Measurements from ENCODE around the gene ELP2.

Gene ELP2

GRCh38 chr18:36176177-36176584 is 46.5 kb downstream of the ELP2 start:
- no peak for TF ChIP-seq CSRNP3 (CRISPR knock-in tag; IDR thresholded peaks at IDR 0.05)
- TF ChIP-seq CSDC2 (CRISPR knock-in tag; IDR thresholded peaks at IDR 0.05), result no peak
- TF ChIP-seq BACH2 (CRISPR knock-in tag; IDR thresholded peaks at IDR 0.05; ENCODE audit: borderline replicate concordance), result no peak
- no peak for TF ChIP-seq SNAI2 (CRISPR knock-in tag; IDR thresholded peaks at IDR 0.05)
- no peak for TF ChIP-seq ZNF70 (CRISPR knock-in tag; IDR thresholded peaks at IDR 0.05)
- no peak for TF ChIP-seq CREB5 (CRISPR knock-in tag; IDR thresholded peaks at IDR 0.05; ENCODE audit: low read depth)
- TF ChIP-seq ZFP30 (CRISPR knock-in tag; IDR thresholded peaks at IDR 0.05), result no peak
- no peak for TF ChIP-seq RARB (CRISPR knock-in tag; IDR thresholded peaks at IDR 0.05)
- no peak for TF ChIP-seq ZNF8 (CRISPR knock-in tag; IDR thresholded peaks at IDR 0.05)
- TF ChIP-seq TCF4 (CRISPR knock-in tag; IDR thresholded peaks at IDR 0.05; ENCODE audit: borderline replicate concordance), result no peak
- TF ChIP-seq PATZ1 (CRISPR knock-in tag; IDR thresholded peaks at IDR 0.05; ENCODE audit: borderline replicate concordance), result no peak
- TF ChIP-seq ESRRG (CRISPR knock-in tag; IDR thresholded peaks at IDR 0.05), result no peak
- TF ChIP-seq ISL1 (CRISPR knock-in tag; IDR thresholded peaks at IDR 0.05), result no peak
- no peak for TF ChIP-seq ZFP3 (CRISPR knock-in tag; IDR thresholded peaks at IDR 0.05)
- no peak for ATAC-seq

- ATAC-seq, result no peak
These were observed 47.0 kb downstream of the ELP2 start for GRCh38 chr18:36176711-36177110.

GRCh38 chr18:36177913-36178312 is 48.2 kb downstream of the ELP2 start:
- TF ChIP-seq TSHZ2 (CRISPR knock-in tag; IDR thresholded peaks at IDR 0.05) (no peak), OSR1 (CRISPR knock-in tag; IDR thresholded peaks at IDR 0.05) (no peak), POU6F1 (CRISPR knock-in tag; IDR thresholded peaks at IDR 0.05; ENCODE audit: borderline replicate concordance, low read depth) (no peak), TOX (CRISPR knock-in tag; IDR thresholded peaks at IDR 0.05; ENCODE audit: borderline replicate concordance) (no peak), GLIS3 (CRISPR knock-in tag; IDR thresholded peaks at IDR 0.05) (no peak)
- no peak for ATAC-seq

More at GRCh38 chr18:36176711-36177110, 47.0 kb downstream of the ELP2 start:
- TF ChIP-seq GLIS3 (CRISPR knock-in tag; IDR thresholded peaks at IDR 0.05) (no peak), PPARA (CRISPR knock-in tag; IDR thresholded peaks at IDR 0.05; ENCODE audit: borderline replicate concordance) (no peak), ZFP3 (CRISPR knock-in tag; IDR thresholded peaks at IDR 0.05) (no peak), ESRRG (CRISPR knock-in tag; IDR thresholded peaks at IDR 0.05) (no peak), BACH2 (CRISPR knock-in tag; IDR thresholded peaks at IDR 0.05; ENCODE audit: borderline replicate concordance) (no peak), TOX (CRISPR knock-in tag; IDR thresholded peaks at IDR 0.05; ENCODE audit: borderline replicate concordance) (no peak), ZNF70 (CRISPR knock-in tag; IDR thresholded peaks at IDR 0.05) (no peak)
